ENCODE results near the gene ABCA7. TPM values are rescaled to one million over a fixed set of nuclear protein-coding genes. Genes with fewer than 3 reads are reported as not detected.
A peak's percentile ranks its signal among the peaks of the same experiment; 100 is the strongest.

Gene ABCA7
- total and polyA plus RNA-seq, 2 of the 13 experiments (the other 11 are each of a cell fraction or from before 2014, with no cell fraction given) = 4.4 to 32.4 TPM

GRCh38 chr19:1098177-1099051 lies 58.5 kb downstream of the ABCA7 start (continued):
- TF ChIP-seq UBTF (CRISPR knock-in tag; IDR thresholded peaks at IDR 0.05) = peak; percentile 82
- TF ChIP-seq ZNF558 (CRISPR knock-in tag; IDR thresholded peaks at IDR 0.05; ENCODE audit: borderline replicate concordance) = 0 out of 2 replicates have a peak, but pooled peaks have one; percentile 11
- TF ChIP-seq ZNF407 (CRISPR knock-in tag; IDR thresholded peaks at IDR 0.05; ENCODE audit: not compliant biosample characterization) = no peak
- TF ChIP-seq ZNF543 (CRISPR knock-in tag; IDR thresholded peaks at IDR 0.05) = peak; percentile 87; the same call in 1 of the 2 replicates
- peak; percentile 97 for TF ChIP-seq PITX1 (CRISPR knock-in tag; IDR thresholded peaks at IDR 0.05)
- TF ChIP-seq ZFAT (CRISPR knock-in tag; conservative IDR thresholded peaks at IDR 0.05) = no peak
- no peak for TF ChIP-seq ZNF563 (CRISPR knock-in tag; IDR thresholded peaks at IDR 0.05)
- TF ChIP-seq BCL6 (CRISPR knock-in tag; IDR thresholded peaks at IDR 0.05) = no peak
- no peak; the same call in 1 of the 2 replicates for TF ChIP-seq BATF2 (CRISPR knock-in tag; IDR thresholded peaks at IDR 0.05)
- no peak for TF ChIP-seq ZNF75D (CRISPR knock-in tag; IDR thresholded peaks at IDR 0.05; ENCODE audit: borderline replicate concordance)
- TF ChIP-seq ZNF256 (CRISPR knock-in tag; conservative IDR thresholded peaks at IDR 0.05) = no peak
- peak; percentile 95 for TF ChIP-seq ZNF770 (CRISPR knock-in tag; IDR thresholded peaks at IDR 0.05)
- no peak for TF ChIP-seq FOSL1 (CRISPR knock-in tag; IDR thresholded peaks at IDR 0.05; ENCODE audit: borderline replicate concordance)
- 0 out of 2 replicates have a peak, but pooled peaks have one; percentile 42 for TF ChIP-seq SMAD9 (CRISPR knock-in tag; IDR thresholded peaks at IDR 0.05)

All from HepG2 (cell line).